ENCODE results near the gene CCDC186.
"Not testable (repeated sequence)": the region's sequence is repeated elsewhere in the genome, so short reads cannot be mapped to it uniquely, and the experiment has no call there.

The CCDC186 gene

DNA sequence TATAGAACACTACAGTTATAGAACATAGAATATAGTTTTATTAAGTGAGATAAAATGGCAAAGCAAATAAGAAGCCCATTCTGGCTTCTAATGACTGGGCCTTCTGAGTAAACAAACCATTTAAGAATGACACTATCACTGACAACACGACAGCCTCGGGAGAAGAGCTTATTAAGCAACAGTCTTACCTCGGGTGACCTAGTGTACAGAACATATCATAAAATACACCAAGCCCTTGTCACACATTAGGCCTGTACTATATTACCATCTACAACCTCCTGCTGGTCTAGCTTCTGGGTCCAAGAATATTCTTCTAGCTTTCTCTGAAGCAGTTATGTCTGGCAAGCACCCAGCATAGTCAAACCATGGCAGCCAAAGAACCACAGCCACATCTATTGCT is 32.0 kb downstream of the CCDC186 start:
- no peak for DNase-seq (ENCODE audit: low spot score)
- TF ChIP-seq, protein P1, sequence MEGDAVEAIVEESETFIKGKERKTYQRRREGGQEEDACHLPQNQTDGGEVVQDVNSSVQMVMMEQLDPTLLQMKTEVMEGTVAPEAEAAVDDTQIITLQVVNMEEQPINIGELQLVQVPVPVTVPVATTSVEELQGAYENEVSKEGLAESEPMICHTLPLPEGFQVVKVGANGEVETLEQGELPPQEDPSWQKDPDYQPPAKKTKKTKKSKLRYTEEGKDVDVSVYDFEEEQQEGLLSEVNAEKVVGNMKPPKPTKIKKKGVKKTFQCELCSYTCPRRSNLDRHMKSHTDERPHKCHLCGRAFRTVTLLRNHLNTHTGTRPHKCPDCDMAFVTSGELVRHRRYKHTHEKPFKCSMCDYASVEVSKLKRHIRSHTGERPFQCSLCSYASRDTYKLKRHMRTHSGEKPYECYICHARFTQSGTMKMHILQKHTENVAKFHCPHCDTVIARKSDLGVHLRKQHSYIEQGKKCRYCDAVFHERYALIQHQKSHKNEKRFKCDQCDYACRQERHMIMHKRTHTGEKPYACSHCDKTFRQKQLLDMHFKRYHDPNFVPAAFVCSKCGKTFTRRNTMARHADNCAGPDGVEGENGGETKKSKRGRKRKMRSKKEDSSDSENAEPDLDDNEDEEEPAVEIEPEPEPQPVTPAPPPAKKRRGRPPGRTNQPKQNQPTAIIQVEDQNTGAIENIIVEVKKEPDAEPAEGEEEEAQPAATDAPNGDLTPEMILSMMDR (conservative IDR thresholded peaks at IDR 0.05; ENCODE audit: low read depth): no peak
- ChIA-PET POLR2A (ENCODE audit: low non-redundant PET) (no interaction called here), CTCF (no interaction called here)
- H3K27ac ChIP-seq: no peak overlapping the region

DNA sequence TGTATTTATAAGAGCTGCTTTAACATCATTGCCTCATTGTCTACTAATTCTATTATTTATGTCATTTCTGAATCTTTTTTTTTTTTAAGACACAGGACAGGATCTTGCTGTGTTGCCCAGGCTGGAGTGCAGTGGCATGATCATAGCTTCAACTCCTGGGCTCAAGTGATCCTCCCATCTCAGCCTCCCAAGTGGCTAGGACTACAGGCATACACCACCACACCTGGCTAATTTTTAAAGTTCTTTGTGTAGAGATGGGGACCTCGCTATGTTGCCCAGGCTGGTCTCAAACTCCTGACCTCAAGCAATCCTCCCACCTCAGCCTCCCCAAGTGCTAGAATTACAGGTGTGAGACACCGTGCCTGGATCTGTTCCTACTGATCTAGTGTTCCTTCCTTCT is 33.2 kb downstream of the CCDC186 start:
- DNase-seq (ENCODE audit: low spot score); H3K27ac ChIP-seq; POLR2A ChIA-PET (ENCODE audit: low non-redundant PET): not testable (repeated sequence)
- CTCF ChIA-PET: interaction anchor here (0.7 kb wide), 1 partner anchor 53 kb away, joined by 5 read pairs; no protein-coding TSS in a partner anchor

DNA sequence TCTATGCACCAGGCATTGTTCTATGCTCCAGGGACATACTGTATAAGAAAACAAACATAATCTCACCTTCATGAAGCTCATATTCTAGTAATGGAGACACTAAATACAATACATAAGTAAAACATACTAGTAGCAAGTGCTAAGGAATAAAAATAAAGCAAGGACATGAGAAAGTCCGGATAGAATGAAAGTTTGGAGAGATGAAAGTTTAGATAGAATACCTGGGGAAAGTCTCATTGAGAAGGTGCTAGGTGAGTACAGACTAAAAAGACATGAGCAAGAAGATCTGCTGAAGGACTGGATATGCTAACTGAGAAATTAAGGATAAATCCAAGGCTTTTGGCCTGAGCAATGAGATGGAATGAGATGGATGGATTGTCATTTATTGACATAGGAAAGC is 34.0 kb downstream of the CCDC186 start:
- DNase-seq (ENCODE audit: low spot score): no peak
- no peak overlapping the region for H3K27ac ChIP-seq
- POLR2A ChIA-PET (ENCODE audit: low non-redundant PET): interaction anchor here (0.6 kb wide), 1 partner anchor 314 kb away, joined by 3 read pairs; no protein-coding TSS in a partner anchor
- TF ChIP-seq, protein P1 (conservative IDR thresholded peaks at IDR 0.05; ENCODE audit: low read depth): no peak
- CTCF ChIA-PET: no interaction called here

DNA sequence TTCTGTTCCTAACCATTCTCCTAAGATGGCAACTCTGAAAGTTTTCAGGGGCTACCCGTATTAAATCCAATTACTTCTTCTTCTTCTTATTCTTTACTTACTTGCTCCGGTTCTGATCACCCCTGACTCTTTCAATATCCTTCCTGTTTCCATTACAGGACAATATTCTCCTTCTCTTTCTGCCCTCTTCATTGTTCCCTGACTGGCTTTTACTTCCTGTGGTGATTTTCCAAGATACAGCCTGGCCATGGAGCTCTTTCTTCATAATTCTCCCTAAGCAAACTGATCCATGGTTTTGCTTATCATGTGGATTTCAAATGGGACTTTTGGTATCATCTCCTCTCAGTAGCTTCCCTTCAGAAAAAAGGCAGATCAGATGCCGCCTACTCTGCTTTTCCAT is 35.4 kb downstream of the CCDC186 start:
- H3K27ac ChIP-seq: no peak overlapping the region
- TF ChIP-seq, protein P1 (conservative IDR thresholded peaks at IDR 0.05; ENCODE audit: low read depth): no peak
- ChIA-PET POLR2A (ENCODE audit: low non-redundant PET) (interaction anchor here (0.6 kb wide), 1 partner anchor 118 kb away, joined by 3 read pairs; no protein-coding TSS in a partner anchor), CTCF (no interaction called here)
- DNase-seq (ENCODE audit: low spot score): no peak

DNA sequence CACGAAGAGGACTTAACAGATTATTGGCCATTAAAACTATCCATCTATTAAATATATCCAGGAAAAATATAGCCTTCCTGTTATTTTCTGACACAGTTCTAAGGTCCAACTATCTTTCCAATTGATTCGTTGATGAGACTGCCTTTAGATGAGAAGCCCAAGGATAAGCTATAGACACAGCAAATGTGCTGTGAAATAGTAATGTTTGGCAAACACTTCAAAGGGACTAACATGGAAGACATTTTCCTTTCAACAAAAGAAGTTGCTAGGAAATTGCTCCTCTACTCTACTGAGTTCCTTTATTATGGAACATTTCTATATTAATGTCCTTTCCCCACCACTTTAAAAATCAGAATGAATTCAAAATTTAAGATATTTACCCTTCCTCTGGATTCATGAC is 38.5 kb downstream of the CCDC186 start:
- DNase-seq (ENCODE audit: low spot score): no peak
- no peak overlapping the region for H3K27ac ChIP-seq
- TF ChIP-seq, protein P1 (conservative IDR thresholded peaks at IDR 0.05; ENCODE audit: low read depth): no peak
- ChIA-PET POLR2A (ENCODE audit: low non-redundant PET) (no interaction called here), CTCF (interaction anchor here (0.6 kb wide), 1 partner anchor 26 kb away, joined by 3 read pairs; no protein-coding TSS in a partner anchor)

DNA sequence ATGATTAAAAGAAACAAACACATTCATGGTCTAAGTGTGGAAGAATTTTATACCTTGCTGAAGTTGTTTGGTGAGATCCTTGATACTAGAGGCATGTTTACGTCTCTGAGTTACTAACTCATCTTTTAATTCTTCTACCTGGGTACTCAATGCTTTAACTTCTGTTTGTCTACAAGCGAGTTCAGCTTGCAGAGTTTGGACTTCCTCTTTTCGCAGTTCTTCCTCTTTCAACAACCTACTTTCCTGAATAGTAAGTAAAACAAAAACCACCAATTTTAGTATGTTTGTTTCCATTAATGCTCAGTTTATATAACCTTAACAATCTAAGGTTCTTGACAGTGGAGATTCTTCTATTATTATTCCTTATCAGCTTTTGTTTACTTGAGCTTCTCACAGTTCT is 42.9 kb downstream of the CCDC186 start:
- no peak for DNase-seq (ENCODE audit: low spot score)
- POLR2A ChIA-PET (ENCODE audit: low non-redundant PET): no interaction called here
- TF ChIP-seq, protein P1 (conservative IDR thresholded peaks at IDR 0.05; ENCODE audit: low read depth): no peak
- CTCF ChIA-PET: interaction anchor here (0.6 to 0.7 kb wide), 2 partner anchors 425 to 805 kb away, joined by 3 read pairs; no protein-coding TSS in a partner anchor
- H3K27ac ChIP-seq: no peak overlapping the region

DNA sequence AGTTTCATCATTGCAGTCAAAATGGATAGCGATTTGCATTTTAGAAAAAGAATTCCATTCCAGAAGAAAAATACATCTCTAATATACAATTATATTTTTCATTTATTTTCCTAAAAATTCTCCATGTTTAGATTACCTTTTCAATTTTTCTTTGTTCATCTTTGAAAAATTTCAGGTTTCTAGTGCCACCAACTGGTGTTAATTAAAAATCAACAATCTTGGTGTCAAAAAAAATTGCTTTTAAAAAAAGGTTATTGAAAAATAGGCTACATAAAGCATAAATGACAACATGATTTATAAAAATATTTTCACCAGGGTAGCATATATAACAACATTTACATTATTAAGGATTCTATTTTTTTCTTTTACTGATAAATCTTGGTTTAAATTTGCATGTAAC is 53.0 kb downstream of the CCDC186 start:
- no peak overlapping the region for H3K27ac ChIP-seq
- CTCF ChIA-PET: interaction anchor here (0.6 kb wide), 1 partner anchor 141 kb away, joined by 3 read pairs; no protein-coding TSS in a partner anchor
- POLR2A ChIA-PET (ENCODE audit: low non-redundant PET): no interaction called here
- DNase-seq (ENCODE audit: low spot score): no peak
- TF ChIP-seq, protein P1 (conservative IDR thresholded peaks at IDR 0.05; ENCODE audit: low read depth): no peak; the same call in 1 of the 2 replicates

All from RWPE1 (cell line).